ENCODE results near the gene BOD1L1.

The BOD1L1 gene

GRCh38 chr4:13540446-13541175 lies 86.9 kb downstream of the BOD1L1 start:
- no peak for DNase-seq (ENCODE audit: low read depth in 2 of 2)

GRCh38 chr4:13539619-13540445 lies 87.7 kb downstream of the BOD1L1 start:
- no peak for DNase-seq (ENCODE audit: low read depth in 2 of 2)

DNA sequence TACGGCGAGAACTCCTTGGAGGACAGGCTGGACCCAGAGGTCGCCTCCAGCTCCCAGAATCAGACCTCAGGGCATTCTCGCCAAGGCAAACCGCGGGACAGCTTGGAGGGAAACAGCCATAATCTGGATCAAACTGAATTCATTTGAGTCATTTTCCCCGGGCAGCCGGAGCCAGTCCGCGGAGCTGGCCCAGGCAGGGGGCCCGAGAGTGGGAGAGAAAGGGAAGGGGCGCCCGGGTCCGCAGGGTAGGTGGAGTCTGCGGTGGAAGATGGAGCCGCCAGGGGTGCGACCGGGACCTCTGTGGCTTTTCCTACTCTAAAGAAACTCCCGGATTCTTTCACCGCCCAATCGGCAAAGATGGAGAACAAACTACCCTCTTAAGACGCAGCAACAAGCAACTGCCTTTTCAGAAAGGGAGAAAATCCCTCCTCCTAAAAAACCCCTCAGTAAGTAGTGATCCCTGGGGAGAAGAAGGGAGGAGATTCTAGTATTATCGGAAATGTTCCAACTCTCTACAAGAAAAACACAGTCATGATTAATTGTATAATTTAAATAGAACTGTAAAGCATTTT lies 88.4 kb downstream of the BOD1L1 start:
- DNase-seq (ENCODE audit: low read depth in 2 of 2), result no peak

DNA sequence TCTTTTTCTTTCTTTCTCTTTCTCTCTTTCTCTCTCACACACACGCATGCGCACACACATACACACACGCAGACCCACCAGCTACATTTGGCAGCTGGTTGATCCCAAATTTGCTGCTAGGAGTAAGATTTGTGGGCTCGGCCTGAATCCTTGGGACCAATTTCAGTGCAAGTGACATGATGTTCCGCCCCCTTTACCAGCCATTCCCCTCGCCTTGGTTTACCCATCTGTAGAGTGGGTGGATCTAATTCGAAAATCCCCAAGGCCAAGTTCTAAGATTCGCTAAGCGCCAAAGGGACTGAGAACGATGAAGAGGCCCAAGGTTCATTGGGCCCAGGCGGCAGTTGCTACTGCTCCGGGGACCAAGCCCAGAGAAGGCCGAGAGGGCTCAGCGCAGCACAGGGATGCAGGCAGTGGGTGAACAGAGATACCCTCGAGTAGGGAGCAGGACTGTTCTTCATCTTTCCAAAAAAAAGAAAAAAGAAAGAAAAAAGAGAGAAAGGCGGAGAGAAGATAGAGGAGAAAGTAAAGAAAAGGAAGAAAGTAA lies 89.0 kb downstream of the BOD1L1 start:
- no peak for DNase-seq (ENCODE audit: low read depth in 2 of 2)

- no peak for DNase-seq (ENCODE audit: low read depth in 2 of 2)
These were observed 89.7 kb downstream of the BOD1L1 start for GRCh38 chr4:13537832-13538177.

DNA sequence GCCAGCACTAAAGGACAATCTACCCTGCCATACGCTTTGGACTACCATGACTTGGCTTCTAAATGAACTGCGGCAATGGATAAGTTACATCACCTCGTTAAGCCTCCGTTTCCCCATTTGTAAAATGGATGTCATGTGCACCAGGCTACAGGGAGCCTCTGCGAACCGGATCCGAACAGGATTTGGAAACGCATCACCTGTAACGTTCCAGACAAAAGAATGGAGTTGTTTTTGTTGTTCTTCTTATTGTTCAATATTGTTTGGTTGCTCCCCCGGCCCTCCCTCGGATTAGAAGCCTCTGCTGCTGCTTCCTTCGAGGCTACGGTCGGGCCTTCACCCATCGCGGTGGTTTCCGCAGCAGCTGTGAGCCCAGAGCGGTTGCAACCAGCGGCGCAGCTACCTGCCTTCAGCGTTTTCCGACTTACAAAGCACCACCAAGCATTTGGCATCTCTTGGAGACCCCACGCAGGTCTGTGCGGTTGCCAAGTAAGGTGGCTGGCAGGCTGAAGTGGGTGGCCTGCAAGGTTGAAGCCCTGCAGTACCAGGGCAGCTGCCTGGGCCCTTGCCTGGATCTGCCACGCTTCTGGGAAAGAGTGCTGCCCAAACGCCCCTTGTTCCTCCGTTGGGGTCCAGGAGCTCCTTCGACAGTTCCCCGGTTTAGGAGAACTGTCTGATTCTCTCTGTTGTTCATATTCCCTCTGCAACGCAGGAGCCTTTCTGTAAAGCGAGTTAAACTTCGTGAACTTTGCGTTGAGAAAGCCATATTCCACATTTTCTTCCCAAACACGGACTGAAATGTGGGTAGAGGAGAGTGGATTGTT lies 90.3 kb downstream of the BOD1L1 start:
- DNase-seq (ENCODE audit: low read depth in 2 of 2), result no peak

- DNase-seq (ENCODE audit: low read depth in 2 of 2), result no peak
These were observed 90.9 kb downstream of the BOD1L1 start for GRCh38 chr4:13536607-13537006.

- DNase-seq (ENCODE audit: low read depth in 2 of 2), result no peak
These were observed 91.7 kb downstream of the BOD1L1 start for GRCh38 chr4:13535708-13536361.

- DNase-seq (ENCODE audit: low read depth in 2 of 2), result no peak
These were observed 92.4 kb downstream of the BOD1L1 start for GRCh38 chr4:13535118-13535517.

DNA sequence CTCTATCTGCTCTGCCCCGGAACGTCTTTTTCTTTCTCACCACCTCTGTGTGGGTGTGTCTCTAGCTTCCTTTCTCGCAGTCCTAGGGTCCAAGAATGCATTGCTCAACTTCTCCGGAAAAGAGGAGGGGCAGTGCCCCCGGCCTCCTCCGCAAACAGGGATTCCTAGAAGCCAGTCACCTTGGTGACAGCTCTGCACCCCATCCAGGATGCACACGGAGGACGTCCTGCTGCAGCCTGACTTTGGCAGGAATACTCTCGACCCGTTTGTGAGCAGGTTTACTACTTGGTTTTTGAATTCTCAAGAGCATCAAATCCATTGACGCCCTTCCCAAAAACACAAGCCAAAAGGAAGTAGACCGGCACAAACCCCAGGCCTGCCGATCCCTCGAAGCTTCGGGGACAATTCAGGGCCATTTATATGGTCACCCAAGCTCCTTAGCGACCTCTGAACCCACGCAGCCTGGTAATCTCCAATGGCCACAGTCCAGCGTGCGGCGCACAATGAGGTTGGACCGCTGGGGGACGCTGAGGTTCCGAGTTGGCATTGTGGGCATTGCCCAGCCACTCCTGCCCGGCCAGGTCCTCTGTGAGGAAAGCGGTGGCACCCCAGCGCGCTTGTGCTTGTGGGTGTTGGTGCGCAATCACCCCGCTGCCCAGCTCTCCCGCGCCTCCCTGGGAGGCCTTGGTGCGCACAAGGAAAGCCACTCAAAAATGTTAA lies 93.0 kb downstream of the BOD1L1 start:
- no peak for DNase-seq (ENCODE audit: low read depth in 2 of 2)

GRCh38 chr4:13533670-13534343 lies 93.7 kb downstream of the BOD1L1 start:
- DNase-seq (ENCODE audit: low read depth in 2 of 2), result no peak

GRCh38 chr4:13531625-13531998 lies 95.9 kb downstream of the BOD1L1 start:
- no peak for DNase-seq (ENCODE audit: low read depth in 2 of 2)

GRCh38 chr4:13530823-13531624 lies 96.5 kb downstream of the BOD1L1 start:
- DNase-seq (ENCODE audit: low read depth in 2 of 2), result no peak

GRCh38 chr4:13529128-13529919 lies 98.2 kb downstream of the BOD1L1 start:
- DNase-seq (ENCODE audit: low read depth in 2 of 2), result no peak

- no peak for DNase-seq (ENCODE audit: low read depth in 2 of 2)
These were observed 98.8 kb downstream of the BOD1L1 start for GRCh38 chr4:13528821-13529127.

DNA sequence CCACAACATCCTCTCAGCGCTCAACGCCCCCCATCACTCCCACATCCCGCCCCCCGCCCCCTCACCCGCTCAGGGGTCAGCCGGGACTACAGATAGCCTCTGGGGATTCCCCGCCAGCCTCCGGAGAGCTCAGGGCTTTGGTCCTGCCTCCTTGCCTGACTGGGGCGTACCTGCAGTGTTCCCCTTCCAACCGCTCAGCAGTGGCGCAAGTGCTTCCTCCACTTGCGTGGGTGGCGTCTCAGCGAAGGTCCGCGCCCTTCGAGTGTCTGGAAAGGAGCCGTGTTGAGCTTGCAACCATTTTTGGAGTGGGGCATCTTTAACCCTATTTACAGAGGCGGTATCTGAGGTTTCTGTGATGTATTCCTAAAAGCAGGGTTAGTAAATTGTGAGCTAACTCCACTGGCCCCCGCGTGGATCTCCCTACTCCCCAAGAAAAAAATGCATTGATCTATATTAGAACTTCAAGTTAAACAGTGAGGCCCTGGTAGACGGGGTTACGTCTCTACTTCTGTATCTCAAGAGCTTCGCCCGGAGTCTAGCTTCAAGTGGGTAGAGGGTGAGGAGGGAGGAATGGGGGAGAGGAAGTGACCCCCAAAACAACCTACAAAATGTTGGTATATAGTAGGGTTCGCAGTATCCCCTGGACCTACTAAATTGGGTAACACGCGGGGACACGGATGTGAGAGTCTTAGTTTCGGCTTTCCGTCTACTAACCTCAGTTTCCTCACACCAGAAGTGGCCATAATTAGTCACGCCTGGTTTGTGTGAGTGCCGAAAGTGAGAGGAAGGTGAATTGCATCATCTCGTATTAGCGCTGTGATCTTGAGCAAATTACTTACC lies 99.3 kb downstream of the BOD1L1 start:
- no peak for DNase-seq (ENCODE audit: low read depth in 2 of 2)

DNA sequence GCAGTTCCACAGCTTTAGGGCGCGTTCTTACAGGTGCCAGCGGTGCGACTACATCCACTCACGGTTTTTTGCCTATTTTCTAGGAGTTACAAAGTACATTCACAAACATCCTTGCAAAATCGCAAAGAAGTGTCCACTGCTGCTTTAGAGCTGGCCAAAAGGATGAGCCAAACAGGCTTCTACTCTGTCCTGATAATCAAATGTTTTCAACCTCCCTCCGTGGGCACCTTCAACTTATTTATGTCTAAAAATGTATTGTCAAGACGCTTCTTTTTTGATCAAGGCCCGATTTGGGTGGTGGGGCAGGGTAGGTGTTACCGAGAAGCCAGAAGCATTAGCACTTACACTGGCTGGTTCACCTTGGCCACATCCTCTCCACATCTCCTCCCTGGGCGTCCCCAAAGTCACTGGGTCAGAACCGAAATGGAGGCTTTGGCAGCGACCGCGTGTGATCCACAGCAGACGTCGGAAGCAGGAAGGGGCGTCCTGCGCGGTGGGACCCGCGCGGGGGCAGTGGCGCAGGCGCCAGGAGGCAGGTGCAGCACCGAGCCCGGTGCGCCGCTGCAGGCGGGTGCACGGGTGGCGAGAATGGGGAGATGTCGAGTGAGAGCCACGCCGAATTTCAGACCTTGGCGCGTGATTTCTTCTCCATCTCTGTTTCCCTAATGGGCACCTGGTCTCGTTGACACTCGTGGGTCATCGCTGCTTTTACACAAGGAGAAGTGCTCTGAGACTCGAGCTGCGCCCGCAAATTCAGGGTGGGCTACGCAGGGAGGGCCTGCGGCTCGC lies 100.1 kb downstream of the BOD1L1 start:
- no peak for DNase-seq (ENCODE audit: low read depth in 2 of 2)

Measured in stimulated activated CD8-positive, alpha-beta memory T cell treated with anti-CD3 and anti-CD28 coated beads, Interleukin-15, amount 100 ng/mL, for 48 hours (primary cell).